GM13977 (cell line): ENCODE measurements around the gene P2RX7.
"Not testable (repeated sequence)": the region's sequence is repeated elsewhere in the genome, so short reads cannot be mapped to it uniquely, and the experiment has no call there.

ENCODE experiments used
- DNase-seq: peaks from one replicate; pipeline ENCODE4 v3.0.0; 2012; ENCODE audit warnings: low spot score
- in situ Hi-C: fragments of 300-500 bp; cut with MboI; formaldehyde crosslinking; loops from one replicate; pipeline ENCODE4 v1.12.0; 2022; ENCODE audit warnings: low sequenced_read_pairs, low pct_unique_long_range_greater_than_20kb, mixed read lengths, inconsistent platforms; ENCODE audit not compliant: unreplicated experiment
- TF ChIP-seq, protein P1 (sequence below): IDR thresholded peaks from 2 replicates; pipeline ENCODE4 v1.5.1; 2012; ENCODE audit warnings: mild to moderate bottlenecking, control low read depth; ENCODE audit not compliant: insufficient read depth; ENCODE audit errors: extremely low read depth, missing control alignments

Gene P2RX7

DNA sequence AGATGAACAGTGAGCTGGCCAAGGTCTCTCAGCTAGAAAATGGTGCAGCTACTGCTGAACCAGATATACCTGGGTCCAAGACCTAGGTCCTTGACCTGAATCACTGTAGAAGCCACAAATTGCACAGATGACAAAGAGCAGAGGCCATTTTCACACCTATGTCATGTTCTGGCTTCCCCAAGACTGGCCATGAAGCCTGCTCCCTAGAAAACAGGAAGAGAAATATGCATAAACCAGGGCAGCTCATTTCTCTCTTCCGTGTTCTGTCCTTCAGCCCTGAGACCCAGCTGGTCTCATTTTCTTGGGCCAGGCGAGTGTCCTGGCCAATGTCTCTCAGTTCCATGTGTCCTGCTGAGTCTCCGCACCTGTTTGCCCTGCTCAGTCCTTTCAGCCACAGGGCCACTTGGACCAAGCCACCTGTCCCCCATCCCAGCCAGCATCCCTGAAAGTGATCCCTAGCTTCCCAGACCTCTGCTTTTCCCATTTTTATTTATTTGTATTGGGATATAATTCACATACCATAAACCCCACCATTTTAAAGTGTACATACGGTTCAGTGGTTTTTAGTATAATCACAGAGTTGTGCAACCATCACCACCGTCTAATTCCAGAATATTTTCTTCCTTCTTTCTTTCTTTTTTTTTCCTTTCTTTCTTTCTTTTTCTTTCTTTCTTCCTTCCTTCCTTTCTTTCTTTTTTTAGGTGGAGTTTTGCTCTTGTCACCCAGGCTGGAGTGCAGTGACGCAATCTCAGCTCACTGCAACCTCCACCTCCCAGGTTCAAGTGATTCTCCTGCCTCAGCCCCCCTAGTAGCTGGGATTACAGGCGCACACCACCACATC, 27.0 kb downstream of the P2RX7 start:
- in situ Hi-C loops, result no loop called here
- DNase-seq, result peak; percentile 54
- TF ChIP-seq, protein P1, sequence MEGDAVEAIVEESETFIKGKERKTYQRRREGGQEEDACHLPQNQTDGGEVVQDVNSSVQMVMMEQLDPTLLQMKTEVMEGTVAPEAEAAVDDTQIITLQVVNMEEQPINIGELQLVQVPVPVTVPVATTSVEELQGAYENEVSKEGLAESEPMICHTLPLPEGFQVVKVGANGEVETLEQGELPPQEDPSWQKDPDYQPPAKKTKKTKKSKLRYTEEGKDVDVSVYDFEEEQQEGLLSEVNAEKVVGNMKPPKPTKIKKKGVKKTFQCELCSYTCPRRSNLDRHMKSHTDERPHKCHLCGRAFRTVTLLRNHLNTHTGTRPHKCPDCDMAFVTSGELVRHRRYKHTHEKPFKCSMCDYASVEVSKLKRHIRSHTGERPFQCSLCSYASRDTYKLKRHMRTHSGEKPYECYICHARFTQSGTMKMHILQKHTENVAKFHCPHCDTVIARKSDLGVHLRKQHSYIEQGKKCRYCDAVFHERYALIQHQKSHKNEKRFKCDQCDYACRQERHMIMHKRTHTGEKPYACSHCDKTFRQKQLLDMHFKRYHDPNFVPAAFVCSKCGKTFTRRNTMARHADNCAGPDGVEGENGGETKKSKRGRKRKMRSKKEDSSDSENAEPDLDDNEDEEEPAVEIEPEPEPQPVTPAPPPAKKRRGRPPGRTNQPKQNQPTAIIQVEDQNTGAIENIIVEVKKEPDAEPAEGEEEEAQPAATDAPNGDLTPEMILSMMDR, result no peak

DNA sequence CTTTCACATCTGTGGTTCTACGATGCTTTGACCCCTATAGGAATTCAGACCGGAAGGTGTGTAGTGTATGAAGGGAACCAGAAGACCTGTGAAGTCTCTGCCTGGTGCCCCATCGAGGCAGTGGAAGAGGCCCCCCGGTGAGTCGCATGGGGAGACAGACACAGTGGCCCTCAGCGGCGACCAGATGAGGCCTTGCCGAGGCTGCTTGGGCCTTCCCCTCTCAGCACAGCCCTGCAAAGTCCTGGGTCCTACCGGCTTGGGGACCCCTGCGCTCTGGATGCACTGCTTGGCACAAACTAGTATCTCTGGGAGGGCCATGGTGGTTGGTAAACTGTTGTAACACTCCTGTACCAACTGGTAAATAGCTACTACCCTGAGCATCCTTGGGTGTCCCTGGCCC, 29.7 kb downstream of the P2RX7 start:
- in situ Hi-C loops, result no loop called here
- TF ChIP-seq, protein P1, result no peak
- no peak for DNase-seq

DNA sequence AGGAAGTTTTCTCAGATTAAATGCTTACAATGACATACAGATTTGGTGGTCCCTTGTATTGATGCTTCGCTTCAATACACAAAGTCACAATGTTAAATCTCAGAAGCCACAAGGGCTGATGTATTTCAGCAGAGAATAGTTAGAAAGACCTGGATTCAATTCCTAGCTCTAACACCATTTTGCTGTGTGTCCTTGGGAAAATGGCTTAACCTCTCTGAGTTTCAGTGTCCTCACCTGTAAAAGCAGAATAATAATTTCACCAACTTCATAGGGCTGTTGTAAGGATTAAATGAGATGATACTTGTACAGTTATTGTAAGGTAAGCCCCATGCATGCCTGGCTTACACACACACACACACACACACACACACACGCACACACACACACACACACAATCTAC, 30.3 kb downstream of the P2RX7 start:
- no peak for DNase-seq
- TF ChIP-seq, protein P1, result no peak
- in situ Hi-C loops, result no loop called here

DNA sequence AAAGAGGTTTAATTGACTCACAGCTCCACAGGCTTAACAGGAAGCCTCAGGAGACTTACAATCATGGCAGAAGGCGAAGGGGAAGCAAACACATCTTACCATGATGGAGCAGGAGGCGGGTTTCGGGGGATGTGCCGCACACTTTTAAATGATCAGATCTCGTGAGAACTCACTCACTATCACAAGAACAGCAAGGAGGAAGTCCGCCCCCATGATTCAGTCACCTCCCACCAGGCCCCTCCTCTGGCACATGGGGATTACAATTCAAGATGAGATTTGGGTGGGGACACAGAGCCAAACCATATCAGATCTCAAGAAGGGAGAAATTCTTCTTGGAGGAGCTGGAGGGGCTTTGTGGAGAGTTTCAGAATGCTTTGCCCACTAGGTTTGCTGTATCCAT, 32.2 kb downstream of the P2RX7 start:
- in situ Hi-C loops, DNase-seq: not testable (repeated sequence)

DNA sequence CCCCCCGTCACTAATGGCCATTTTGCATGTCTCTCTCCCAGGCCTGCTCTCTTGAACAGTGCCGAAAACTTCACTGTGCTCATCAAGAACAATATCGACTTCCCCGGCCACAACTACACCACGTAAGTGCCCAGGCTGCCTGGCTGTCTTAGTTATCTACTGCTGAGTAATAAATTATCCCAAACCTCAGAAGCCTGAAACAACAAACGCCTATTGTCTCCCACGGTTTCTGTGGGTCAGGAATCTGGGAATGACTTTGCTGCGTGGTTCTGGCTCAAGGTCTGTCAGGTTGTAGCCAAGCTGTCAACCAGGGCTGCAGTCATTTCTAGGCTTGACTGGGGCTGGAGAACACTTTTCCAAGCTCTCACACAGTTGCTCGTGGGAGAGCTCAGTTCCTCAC, 32.6 kb downstream of the P2RX7 start:
- in situ Hi-C loops, result no loop called here
- no peak for DNase-seq

DNA sequence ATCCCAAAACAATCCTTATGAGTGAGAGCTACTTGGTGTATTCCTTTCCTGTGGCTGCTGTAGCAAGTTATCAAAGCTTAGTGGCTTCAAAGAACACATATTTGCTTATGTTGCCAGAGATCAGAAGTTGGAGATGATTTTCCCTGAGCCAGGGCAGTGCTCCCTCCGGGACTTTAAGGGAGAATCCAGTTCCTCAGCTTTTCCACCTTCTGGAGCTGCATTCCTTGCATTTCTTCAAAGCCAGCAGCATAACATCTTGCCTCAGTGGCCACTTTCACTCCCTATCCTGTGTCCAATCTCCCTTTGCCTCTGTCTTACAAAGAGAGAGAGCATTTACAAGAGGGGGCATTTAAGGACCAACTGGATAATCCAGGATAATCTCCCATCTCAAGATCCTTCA, 33.7 kb downstream of the P2RX7 start:
- no peak for DNase-seq

More for the DNA sequence above, 32.6 kb downstream of the P2RX7 start:
- TF ChIP-seq, protein P1, result no peak

More for the DNA sequence above, 33.7 kb downstream of the P2RX7 start:
- TF ChIP-seq, protein P1, result no peak
- in situ Hi-C loops, result no loop called here
